Heart left ventricle (tissue), 13 donors: ENCODE results near the gene SLC22A9.

ENCODE experiments used
- CTCF ChIP-seq, 12 donors: fragments of 200-600 bp; sonication (generic) in 4 of 12; IDR thresholded peaks; one replicate each; pipeline versions ENCODE4 v1.5.0 to v1.8.0; 2018 to 2022; ENCODE audit warnings: antibody characterized with exemption in 12 of 12, mild to moderate bottlenecking in 5 of 12
- POLR2A ChIP-seq, 2 donors: fragments of 450-650 bp; IDR thresholded peaks; one replicate each; pipeline ENCODE4 v1.6.1; 2017; ENCODE audit warnings: antibody characterized with exemption in 2 of 2, mild to moderate bottlenecking in 2 of 2, moderate library complexity in 2 of 2
- donor health status: ischemic (EF 13 %, LVEDD 7.1; RV severe dilation, severe dysfunction).
- donor health status: DM: no; HTN: yes; CAD: no.
- donor health status: DM: no; HTN: no; CAD: no.
- donor health status: ischemic (EF 25% LVEDD 6.9; RV normal size, moderate dysfunction).
- donor health status: ischemic (EF 25% LVEDD 5.7; RV mildly dilated, moderate dysfunction).
- donor health status: ischemic (EF 35%, LVEDD 5.7; RV mildly dilated, moderate dysfunction).
- donor health status: nonischemic (EF 11% LVEDD 7.7; RV severe dilation, severe dysfunction).
- donor health status: DM: yes; HTN: yes; CAD: no.
- donor health status: PGD.
- donor health status: ischemic (EF 29% LVEDD 5.4; RV normal size, mild dysfunction).
- donor health status: nonischemic (EF 23%, LVEDD 6.1; RV moderate dilation, normal function).

DNA sequence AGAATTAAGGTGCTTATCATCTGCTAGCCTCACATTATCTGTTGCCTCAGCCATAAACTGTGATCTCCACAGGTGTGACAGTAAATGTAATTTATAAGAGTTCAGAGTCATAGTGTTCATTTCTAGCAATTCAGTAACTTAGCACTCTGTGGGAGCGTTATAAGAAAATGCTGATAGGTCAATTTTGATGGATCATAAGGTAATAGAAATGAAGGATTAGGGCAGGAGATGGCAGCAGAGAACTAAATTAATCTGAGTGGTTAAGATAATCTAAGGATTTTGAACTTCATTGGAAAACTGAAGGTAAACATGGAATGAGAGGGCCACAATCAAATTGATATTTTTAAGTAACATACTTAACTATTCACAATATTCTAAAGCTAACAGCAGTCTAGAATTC is 26.5 kb upstream of the SLC22A9 start:
- TF ChIP-seq CTCF (IDR thresholded peaks at IDR 0.05): no peak
- no peak for TF ChIP-seq POLR2A (IDR thresholded peaks at IDR 0.05)
